H1 (cell line): ENCODE results near the gene PREX1. TPM values are rescaled to one million over a fixed set of nuclear protein-coding genes. Genes with fewer than 3 reads are reported as not detected.

Experiments
- RNF2 ChIP-seq: fragments of 200-900, 300-1000 bp; sonication (generic); IDR thresholded peaks from 2 replicates; pipeline ENCODE4 v1.7.1; 2016; ENCODE audit warnings: borderline replicate concordance, low read depth, mild to moderate bottlenecking, antibody characterized with exemption, low read length; ENCODE audit not compliant: poor library complexity, severe bottlenecking; ENCODE audit errors: missing control alignments
- SIX5 ChIP-seq: IDR thresholded peaks from 2 replicates; pipeline ENCODE4 v1.6.1; 2011; ENCODE audit warnings: mild to moderate bottlenecking, low read depth, low read length
- polyA plus RNA-seq, 7 experiments: library from polyadenylated mRNA; depleted of rRNA in 3 of 7; stranded (reverse) in 5 of 7; unstranded in 2 of 7; fragments of >200 nt in 5 of 7; fragments of 200-250 nt in 2 of 7; gene quantifications; 1 replicate in 5 of 7; 2 replicates in 1 of 7; 4 replicates in 1 of 7; pipeline versions ENCODE4 v1.2.1 to v1.2.3, GENCODE V29; 2011 to 2013; ENCODE audit warnings: missing spikeins in 2 of 7, mixed read lengths in 2 of 7
- total RNA-seq: library from RNA; stranded (reverse); fragmentation: NEBNext Ultra II Directional; extraction: Animal tissue kit (Norgen Biotek cat#: 25700); gene quantifications from 2 replicates; pipeline ENCODE4 v1.2.1, GENCODE V29; 2021

Gene PREX1
- total and polyA plus RNA-seq, 2 of the 8 experiments (the other 6 are each of a cell fraction or from before 2014, with no cell fraction given), result 10.7 to 12.8 TPM

DNA sequence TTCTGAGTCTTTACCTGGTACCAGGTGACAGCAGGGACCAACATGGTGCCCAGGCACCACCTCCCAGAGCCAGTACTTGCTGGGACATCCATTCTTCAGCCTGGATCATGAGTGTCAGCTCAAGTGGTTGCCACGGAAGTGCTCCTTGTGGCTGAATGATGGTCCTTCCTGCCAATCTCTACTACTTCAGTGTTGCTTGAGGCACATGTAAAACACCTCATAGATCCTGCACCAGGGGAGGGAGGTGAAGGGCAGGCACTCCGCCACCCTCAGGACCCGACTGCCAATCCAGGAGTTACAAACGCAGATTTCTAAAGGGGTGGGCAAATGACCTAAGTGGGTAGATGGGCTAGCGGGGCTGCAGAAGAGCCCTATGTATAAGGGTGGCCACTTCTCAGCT lies 226.0 kb downstream of the PREX1 start (continued):
- no peak for TF ChIP-seq RNF2
- TF ChIP-seq SIX5, result no peak
- TF ChIP-seq, all 59 proteins: peak for 0
